ENCODE measurements around the gene KCND1.

DNA sequence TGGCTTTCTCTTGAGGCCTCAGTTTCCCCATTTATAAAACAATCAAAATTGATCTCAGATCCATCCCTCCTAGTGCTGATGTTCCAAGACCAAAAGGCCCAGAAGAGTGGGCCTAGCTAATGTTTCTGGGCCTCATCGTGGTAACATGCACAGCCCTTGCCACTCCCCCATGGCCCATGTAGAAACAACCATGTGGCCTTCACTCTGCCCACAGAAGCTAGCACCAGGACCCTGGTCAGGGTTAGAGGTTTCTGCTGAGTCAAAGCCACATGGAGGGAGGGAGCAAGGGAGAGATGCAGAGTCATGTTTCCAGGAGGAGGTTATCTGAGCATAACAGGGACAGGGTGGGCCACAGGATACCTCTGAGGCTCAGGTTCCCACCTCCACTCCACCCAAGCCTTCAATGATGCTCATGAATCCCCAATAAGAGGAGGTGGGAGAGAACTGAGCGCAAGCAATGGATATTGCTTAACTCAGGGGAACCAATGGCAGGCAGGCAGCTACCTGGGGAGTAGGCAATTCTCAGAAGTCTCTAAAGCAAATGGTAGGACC lies 31.2 kb downstream of the KCND1 start:
- TF ChIP-seq, protein P1, sequence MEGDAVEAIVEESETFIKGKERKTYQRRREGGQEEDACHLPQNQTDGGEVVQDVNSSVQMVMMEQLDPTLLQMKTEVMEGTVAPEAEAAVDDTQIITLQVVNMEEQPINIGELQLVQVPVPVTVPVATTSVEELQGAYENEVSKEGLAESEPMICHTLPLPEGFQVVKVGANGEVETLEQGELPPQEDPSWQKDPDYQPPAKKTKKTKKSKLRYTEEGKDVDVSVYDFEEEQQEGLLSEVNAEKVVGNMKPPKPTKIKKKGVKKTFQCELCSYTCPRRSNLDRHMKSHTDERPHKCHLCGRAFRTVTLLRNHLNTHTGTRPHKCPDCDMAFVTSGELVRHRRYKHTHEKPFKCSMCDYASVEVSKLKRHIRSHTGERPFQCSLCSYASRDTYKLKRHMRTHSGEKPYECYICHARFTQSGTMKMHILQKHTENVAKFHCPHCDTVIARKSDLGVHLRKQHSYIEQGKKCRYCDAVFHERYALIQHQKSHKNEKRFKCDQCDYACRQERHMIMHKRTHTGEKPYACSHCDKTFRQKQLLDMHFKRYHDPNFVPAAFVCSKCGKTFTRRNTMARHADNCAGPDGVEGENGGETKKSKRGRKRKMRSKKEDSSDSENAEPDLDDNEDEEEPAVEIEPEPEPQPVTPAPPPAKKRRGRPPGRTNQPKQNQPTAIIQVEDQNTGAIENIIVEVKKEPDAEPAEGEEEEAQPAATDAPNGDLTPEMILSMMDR (conservative IDR thresholded peaks at IDR 0.05; ENCODE audit: low read depth, low read length), result no peak
- no peak for TF ChIP-seq POLR2A (IDR thresholded peaks at IDR 0.05; ENCODE audit: low read depth, low read length)
- TF ChIP-seq SMC3 (IDR thresholded peaks at IDR 0.05; ENCODE audit: low read depth, low read length), result no peak
- TF ChIP-seq BHLHE40 (IDR thresholded peaks at IDR 0.05; ENCODE audit: low read depth, low read length), result no peak
- TF ChIP-seq RFX5 (IDR thresholded peaks at IDR 0.05; ENCODE audit: low read depth, low read length), result no peak
- no peak for TF ChIP-seq RAD21 (IDR thresholded peaks at IDR 0.05; ENCODE audit: low read length)
- TF ChIP-seq MXI1 (IDR thresholded peaks at IDR 0.05; ENCODE audit: borderline replicate concordance, low read depth, low read length), result no peak
- TF ChIP-seq FOS (IDR thresholded peaks at IDR 0.05; ENCODE audit: low read depth, low read length), result no peak
- TF ChIP-seq NFE2L2 (IDR thresholded peaks at IDR 0.05; ENCODE audit: low read depth, low read length), result no peak
- TF ChIP-seq MAZ (IDR thresholded peaks at IDR 0.05; ENCODE audit: borderline replicate concordance, low read depth, low read length), result no peak
- TF ChIP-seq CEBPB (IDR thresholded peaks at IDR 0.05; ENCODE audit: low read depth, low read length), result no peak
- TF ChIP-seq, protein P2, sequence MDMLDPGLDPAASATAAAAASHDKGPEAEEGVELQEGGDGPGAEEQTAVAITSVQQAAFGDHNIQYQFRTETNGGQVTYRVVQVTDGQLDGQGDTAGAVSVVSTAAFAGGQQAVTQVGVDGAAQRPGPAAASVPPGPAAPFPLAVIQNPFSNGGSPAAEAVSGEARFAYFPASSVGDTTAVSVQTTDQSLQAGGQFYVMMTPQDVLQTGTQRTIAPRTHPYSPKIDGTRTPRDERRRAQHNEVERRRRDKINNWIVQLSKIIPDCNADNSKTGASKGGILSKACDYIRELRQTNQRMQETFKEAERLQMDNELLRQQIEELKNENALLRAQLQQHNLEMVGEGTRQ (IDR thresholded peaks at IDR 0.05; ENCODE audit: low read depth, low read length), result no peak

Measured in IMR-90 (cell line).